GM06990 (cell line): Measurements from ENCODE around the gene LRMDA.

Experiments
- DNase-seq: peaks from one replicate; pipeline ENCODE4 v3.0.0-alpha.2; 2011; ENCODE audit not compliant: insufficient read length; ENCODE audit errors: extremely low read depth
- H3K27me3 ChIP-seq: replicated peaks from 2 replicates; pipeline ENCODE4 v1.6.0; 2011; ENCODE audit warnings: low read length; ENCODE audit not compliant: control insufficient read depth, insufficient read depth
- H3K36me3 ChIP-seq: 2 replicates; pipeline ENCODE4 v1.5.1; 2011; ENCODE audit warnings: low read length; ENCODE audit not compliant: control insufficient read depth, insufficient read depth
- H3K4me3 ChIP-seq: replicated peaks from 2 replicates; pipeline ENCODE4 v1.5.1; 2011; ENCODE audit warnings: low read depth, mild to moderate bottlenecking, control low read depth, low read length
- TF ChIP-seq, protein P1 (sequence below): IDR thresholded peaks from 2 replicates; pipeline ENCODE4 v1.5.1; 2011; ENCODE audit warnings: low read length, control low read depth, mild to moderate bottlenecking, inconsistent platforms; ENCODE audit not compliant: insufficient read depth, poor library complexity, severe bottlenecking

The LRMDA gene

DNA sequence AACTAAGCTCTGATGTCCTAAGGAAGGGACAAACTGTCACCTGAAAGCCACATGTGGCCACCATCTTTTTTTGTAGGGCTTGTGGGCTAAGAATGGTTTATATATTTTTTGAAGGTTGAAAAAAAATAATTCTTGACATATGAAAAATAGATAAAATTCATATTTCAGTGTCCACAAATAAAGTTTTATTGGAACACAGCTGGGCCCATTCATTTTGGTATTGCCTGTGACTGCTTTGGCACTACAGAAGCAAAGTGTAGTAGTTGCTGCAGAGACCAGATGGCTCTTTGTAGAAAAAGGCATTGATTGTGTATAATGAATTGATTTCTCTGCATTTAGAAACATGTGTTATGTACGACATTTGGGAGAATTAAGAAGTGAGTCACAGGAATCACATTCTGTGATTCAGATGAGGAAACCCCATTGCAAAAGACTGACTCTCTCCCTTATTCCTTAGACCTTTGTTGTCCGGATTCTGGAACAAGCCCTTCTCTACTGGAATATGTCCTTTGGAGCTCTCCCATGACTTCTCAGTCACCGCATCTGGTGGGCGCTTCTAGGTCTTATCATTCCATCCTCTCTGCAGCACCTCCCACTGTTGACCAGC lies 438.7 kb downstream of the LRMDA start:
- Histone ChIP-seq H3K36me3 (no peaks in the 10 kb centered on the region), H3K4me3 (no peak overlapping the region), H3K27me3 (no peaks in the 10 kb centered on the region; the same call in 1 of the 2 replicates)
- TF ChIP-seq, protein P1, sequence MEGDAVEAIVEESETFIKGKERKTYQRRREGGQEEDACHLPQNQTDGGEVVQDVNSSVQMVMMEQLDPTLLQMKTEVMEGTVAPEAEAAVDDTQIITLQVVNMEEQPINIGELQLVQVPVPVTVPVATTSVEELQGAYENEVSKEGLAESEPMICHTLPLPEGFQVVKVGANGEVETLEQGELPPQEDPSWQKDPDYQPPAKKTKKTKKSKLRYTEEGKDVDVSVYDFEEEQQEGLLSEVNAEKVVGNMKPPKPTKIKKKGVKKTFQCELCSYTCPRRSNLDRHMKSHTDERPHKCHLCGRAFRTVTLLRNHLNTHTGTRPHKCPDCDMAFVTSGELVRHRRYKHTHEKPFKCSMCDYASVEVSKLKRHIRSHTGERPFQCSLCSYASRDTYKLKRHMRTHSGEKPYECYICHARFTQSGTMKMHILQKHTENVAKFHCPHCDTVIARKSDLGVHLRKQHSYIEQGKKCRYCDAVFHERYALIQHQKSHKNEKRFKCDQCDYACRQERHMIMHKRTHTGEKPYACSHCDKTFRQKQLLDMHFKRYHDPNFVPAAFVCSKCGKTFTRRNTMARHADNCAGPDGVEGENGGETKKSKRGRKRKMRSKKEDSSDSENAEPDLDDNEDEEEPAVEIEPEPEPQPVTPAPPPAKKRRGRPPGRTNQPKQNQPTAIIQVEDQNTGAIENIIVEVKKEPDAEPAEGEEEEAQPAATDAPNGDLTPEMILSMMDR, result no peak
- no peak for DNase-seq

DNA sequence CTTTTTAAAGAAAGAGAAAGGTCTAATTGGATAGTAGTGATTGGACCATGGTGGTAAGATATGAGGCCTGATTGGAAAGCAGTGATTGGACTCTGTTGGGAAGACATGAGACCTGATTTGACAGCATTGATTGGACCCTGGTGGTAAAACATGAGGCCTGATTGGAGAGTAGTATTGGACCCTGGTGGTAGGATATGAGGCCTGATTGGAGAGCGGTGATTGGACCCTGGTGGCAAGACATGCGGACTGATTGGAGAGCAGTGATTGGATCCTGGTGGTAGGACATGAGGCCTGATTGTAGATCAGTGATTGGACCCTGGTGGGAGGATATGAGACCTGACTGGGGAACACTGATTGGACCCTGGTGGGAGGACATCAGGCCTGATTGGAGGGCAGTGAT lies 444.3 kb downstream of the LRMDA start:
- TF ChIP-seq, protein P1, result no peak
- DNase-seq, result no peak
- no peak overlapping the region for H3K4me3 ChIP-seq
- H3K27me3 ChIP-seq, result no peaks in the 10 kb centered on the region; the same call in 1 of the 2 replicates
- no peaks in the 10 kb centered on the region for H3K36me3 ChIP-seq

DNA sequence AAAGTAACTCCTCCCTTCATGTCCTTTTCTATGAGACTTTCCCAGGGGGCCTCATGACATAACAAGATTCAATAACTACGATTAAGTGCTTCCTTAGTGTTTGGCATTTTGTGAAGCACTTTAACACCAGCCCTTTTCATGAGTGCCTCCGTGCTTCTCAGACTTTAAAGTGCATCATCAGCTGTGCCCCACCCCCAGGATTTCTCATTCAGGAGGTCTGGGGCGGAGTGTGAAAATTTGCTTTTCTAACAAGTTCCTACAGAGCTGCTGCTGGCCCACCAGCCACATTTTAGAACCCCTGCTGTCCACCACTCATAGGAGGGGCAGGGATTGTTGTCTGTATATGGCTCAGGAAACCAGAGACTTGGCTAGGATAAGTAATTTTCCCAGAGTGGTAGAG lies 445.3 kb downstream of the LRMDA start:
- TF ChIP-seq, protein P1, result no peak
- DNase-seq, result no peak
- H3K36me3 ChIP-seq, result no peaks in the 10 kb centered on the region
- no peaks in the 10 kb centered on the region; the same call in 1 of the 2 replicates for H3K27me3 ChIP-seq
- H3K4me3 ChIP-seq, result no peak overlapping the region

DNA sequence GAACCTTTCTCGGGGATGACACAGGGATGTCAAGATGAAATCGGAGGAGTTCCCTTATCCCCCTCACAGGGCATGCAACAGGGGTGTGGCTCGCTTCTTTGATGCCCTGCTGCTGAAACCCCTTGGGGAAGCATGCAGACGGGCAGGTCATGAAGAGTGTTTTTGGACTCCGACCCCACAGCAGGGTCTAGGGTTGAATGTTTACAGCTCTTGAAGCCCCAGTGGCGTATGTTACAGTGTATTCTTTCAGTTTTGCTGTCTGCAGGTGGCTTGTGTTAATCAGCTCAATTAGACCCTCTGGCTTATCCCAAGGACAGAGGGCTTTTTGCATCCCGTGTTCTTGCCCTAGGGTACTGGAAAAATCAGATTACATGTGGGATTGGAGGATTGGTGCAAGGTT lies 446.5 kb downstream of the LRMDA start:
- no peak for DNase-seq
- no peak overlapping the region for H3K4me3 ChIP-seq
- H3K36me3 ChIP-seq, result no peaks in the 10 kb centered on the region
- TF ChIP-seq, protein P1, result no peak
- no peaks in the 10 kb centered on the region; the same call in 1 of the 2 replicates for H3K27me3 ChIP-seq

DNA sequence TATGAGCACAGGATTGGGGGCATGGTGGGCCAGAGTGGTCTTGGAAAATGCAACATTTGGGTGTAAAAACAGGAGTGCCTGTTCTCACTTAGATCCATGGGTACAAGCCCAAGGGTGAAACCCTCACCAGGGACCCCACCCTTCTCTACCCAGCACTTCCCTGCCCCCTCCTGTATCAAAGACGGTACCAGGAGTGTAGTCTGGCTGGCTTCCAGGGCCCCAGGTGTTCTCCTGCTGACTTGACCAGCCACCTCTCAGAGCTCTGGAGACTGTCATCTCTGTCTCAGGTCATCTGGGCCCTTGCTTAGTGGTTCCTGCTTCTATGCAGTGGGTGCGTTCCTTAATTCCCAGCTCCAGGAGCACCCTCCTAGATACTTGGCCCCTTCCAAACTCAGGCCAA lies 447.2 kb downstream of the LRMDA start:
- Histone ChIP-seq H3K4me3 (no peak overlapping the region), H3K36me3 (no peaks in the 10 kb centered on the region), H3K27me3 (no peaks in the 10 kb centered on the region; the same call in 1 of the 2 replicates)
- TF ChIP-seq, protein P1, result no peak
- DNase-seq, result no peak

DNA sequence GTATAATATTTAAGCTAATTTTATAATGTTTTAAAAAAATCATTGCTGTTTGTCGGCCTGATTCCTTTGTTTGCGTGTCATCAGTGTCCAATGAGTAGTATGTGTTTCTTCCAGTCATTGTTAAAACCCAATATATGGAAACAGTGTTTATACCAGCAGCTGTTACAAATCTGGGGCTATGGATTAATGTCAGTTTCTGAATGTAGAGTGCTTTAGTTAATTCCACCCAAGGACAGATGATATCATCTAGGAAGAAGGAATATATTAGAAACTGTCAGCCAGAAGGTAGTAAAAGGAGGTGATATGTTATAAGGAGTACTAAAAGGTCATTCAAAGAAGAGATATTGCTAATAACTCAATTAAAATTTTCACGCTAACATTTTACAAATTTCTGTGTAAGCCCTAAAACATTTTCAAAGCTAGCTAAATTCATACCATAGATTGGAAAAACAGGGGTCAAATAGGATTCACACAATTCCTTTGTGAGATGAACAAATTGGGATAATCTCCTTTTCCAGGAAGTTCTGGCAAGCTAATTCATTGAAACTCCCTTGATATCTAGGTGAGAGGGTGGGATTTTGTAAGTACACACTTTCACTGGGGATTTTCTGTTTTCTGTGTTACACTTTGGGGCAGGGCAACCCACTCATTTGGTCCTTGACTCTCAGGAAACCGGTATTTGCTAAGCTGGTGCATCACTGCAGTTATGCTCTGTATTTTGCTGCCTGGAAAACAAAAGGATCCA lies 448.8 kb downstream of the LRMDA start:
- Histone ChIP-seq H3K4me3 (no peak overlapping the region), H3K27me3 (no peaks in the 10 kb centered on the region; the same call in 1 of the 2 replicates), H3K36me3 (no peaks in the 10 kb centered on the region)
- no peak for DNase-seq
- TF ChIP-seq, protein P1, result no peak
